Measurements from ENCODE around the gene RMDN3. TPM values are rescaled to one million over a fixed set of nuclear protein-coding genes. Genes with fewer than 3 reads are reported as not detected.

Gene RMDN3
- polyA plus RNA-seq, 3 donors, result 35.4 to 39.2 (median 38.7) TPM

- no peak for DNase-seq (ENCODE audit: low read depth in 3 of 3, low spot score in 2 of 3)
Observed at GRCh38 chr15:40773496-40773895, 18.4 kb upstream of the RMDN3 start.

GRCh38 chr15:40772014-40772413 is 17.0 kb upstream of the RMDN3 start:
- DNase-seq (ENCODE audit: low read depth in 3 of 3, low spot score in 2 of 3), result no peak

- DNase-seq (ENCODE audit: low read depth in 3 of 3, low spot score in 2 of 3), result no peak
Observed at GRCh38 chr15:40771242-40771641, 16.2 kb upstream of the RMDN3 start.

GRCh38 chr15:40770147-40770721 is 15.2 kb upstream of the RMDN3 start:
- DNase-seq (ENCODE audit: low read depth in 3 of 3, low spot score in 2 of 3), result no peak

DNA sequence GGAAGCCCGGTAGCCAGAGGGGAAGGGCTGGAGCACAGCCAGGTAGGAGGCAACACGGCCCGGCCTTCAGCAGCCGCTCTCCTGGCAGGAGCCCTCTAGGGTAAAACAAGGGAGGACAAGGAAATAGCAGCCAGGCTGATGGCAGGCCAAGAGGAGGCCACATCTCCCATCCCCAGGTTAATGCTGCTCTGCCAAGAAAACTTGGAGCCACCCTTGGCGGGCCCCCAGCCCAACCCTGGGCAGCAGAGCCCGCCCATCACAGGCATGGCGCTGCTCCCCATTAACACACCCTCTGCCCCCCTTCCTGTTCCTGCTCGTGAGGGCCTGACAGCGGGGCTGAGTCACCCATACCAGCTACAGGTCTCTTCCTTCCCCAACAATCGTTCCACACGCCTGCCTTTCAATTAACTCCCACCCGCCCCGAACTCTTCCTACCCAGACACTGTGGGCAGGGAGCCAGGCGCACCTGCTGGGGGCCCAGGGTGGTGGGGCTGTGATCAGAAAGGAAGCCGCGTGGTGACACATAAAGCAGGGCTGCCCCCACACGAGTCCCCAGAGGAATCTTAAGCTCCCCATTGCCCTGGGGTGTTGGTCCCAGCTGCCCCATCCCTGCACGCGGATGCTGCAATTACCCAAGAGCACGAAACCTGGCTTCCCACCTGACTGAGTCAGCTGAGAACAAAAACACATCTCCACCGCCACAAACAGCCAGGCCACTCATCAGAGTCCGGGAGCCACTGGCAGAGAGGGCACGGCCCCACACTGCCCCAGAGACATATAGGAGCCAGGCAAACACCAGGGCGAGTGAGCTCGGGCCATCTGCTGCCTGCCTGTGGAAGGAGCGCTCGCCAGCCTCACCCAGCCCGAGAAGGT is 14.5 kb upstream of the RMDN3 start, which contains the start of gene C15orf62:
Gene C15orf62 (plus strand): TSS at position 707 of the 873 bp plus-strand sequence. CDS start 516 bp downstream, outside the sequence.
- no peak for DNase-seq (ENCODE audit: low read depth in 3 of 3, low spot score in 2 of 3)

DNA sequence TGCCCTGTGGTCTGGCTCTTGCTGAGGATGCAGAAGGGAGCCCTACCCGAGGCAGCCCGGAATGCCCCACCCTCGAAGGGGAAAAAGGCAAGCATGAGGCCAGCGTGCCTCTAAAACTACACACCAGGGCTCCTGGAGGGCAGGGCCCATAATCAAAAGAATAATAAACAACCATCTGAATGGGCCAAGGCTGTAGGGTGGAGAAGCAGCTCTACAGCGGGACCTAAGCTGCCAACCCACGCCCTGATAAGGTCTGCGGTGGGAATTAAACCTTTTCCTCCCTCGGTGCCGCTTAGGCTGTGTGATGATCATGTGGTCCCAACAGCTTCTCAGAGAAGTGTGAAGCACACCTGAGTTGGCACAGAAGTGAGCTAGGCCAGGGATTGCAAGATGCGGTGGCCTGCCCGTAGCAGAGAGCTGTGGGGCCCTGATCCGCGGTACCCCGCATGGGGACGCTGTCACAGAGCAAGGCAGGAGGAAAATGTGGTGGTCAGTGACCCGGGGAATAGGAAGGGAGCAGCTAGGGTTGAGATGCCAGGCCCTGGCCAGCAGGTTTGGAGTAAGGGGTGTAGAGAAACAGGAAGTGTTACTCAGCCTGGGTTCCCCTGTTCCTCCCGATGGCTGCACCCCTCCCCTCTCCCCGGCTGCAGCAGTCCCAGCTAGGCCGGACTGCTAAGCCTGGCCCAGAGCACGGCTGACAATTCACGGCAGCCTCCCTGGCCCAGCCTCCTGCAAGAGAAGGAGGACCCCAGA is 13.6 kb upstream of the RMDN3 start:
- no peak for DNase-seq (ENCODE audit: low read depth in 3 of 3, low spot score in 2 of 3)

GRCh38 chr15:40767838-40768500 is 12.9 kb upstream of the RMDN3 start:
- DNase-seq (ENCODE audit: low read depth in 3 of 3, low spot score in 2 of 3), result no peak

- DNase-seq (ENCODE audit: low read depth in 3 of 3, low spot score in 2 of 3), result no peak
Observed at GRCh38 chr15:40766906-40767837, 12.1 kb upstream of the RMDN3 start.

DNA sequence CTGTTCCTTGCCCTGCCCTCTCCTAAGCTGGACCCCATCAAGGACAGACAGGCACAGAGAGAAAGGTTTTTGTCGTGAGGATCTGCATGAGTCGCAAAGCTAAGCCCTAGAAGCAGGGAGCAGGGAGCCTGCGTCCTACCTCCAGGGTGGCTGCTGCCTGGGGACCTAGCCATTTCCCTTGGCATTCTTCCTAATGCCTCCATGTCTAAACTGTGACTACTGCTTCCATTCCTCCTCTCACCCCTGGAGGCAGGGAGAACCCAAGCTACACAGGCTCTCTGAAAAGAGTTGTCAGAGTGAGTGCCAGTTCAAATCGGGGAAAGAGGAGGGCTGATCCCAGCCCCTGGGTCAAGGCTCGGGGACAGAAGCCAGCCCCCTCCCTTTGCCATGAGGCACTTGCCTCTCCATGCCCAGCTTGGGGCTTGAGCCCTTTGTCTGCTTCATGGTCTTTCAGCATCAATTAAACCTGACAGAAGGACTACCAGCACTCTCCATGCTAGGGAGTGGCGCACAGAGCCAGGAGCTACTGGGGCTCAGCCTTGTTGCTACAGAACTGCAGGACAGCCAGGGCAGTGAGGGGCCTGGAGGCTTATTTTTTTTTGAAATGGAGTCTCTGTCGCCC is 11.3 kb upstream of the RMDN3 start:
- DNase-seq (ENCODE audit: low read depth in 3 of 3, low spot score in 2 of 3), result no peak

DNA sequence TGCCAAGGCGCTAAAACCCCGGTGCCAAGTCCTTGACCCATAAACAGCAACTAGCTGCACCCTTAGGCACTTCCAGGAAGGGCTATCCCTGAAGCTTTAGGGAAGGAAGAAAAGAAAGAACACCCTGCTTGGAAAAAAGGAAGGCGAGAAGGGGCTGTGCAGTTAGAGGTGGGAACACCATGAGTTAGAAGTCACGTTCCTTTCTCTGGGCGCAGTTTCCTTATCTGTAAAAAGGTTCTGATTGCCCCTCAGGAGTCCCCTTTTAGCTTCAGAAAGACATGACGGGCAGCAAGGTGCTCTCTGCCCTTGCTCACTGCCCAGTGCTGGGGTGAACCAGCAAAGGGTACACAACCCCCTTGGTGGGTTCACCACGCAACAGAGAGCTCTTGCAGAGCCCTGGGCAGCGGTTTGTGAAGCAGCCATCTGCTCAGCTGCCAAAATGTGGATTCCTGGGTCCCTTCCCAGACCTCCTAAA is 9.6 kb upstream of the RMDN3 start:
- DNase-seq (ENCODE audit: low read depth in 3 of 3, low spot score in 2 of 3), result no peak

DNA sequence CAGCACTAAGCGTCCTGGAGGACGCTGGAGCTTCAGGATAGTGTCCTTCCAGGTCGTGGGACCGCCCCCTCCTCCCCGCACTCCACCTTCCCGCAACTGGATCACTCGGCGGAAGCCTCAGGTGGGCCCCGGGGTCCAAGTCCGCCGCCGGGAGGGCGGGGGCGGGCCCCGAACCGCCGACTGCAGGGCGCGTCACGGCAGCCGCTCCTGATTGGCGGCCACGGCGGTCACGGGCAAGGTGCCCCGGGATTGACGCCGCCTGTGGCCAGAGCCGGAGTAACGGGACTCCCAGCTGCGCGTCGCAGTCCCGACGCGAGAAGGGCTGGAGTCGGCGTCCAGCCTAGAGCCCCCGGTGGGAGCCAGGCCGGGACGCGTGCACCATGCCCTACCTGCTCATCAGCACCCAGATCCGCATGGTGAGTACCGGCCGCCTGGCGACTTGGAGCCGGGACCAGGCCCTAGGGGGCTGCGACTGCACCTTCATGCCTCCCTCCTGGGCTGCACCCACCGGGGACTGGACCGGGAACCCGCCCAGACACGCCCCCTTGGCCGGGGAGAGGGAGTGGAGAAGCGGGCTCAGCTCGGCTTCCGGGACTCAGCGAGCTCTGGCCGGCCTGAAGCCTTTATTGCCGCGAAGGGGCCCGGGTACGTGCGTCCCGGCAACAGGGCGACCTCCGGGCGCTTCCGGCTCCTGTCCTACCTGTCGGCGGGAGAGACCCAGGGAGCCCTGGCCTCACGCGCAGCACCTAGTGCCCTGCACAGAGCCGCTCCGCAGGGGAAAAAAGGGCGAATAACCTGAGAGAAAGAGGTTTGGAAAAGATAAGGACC is 9.0 kb upstream of the RMDN3 start, which contains the start of gene GCHFR:
Gene GCHFR (plus strand): TSS at position 268 of the 828 bp plus-strand sequence. CDS start 113 bp downstream, at position 381.
- DNase-seq (ENCODE audit: low read depth in 3 of 3, low spot score in 2 of 3), result no peak

GRCh38 chr15:40762919-40763800 is 8.1 kb upstream of the RMDN3 start:
- no peak for DNase-seq (ENCODE audit: low read depth in 3 of 3, low spot score in 2 of 3)

- DNase-seq (ENCODE audit: low read depth in 3 of 3, low spot score in 2 of 3), result no peak
Observed at GRCh38 chr15:40759961-40760360, 4.9 kb upstream of the RMDN3 start.

GRCh38 chr15:40756938-40757337 is 1.9 kb upstream of the RMDN3 start:
- DNase-seq (ENCODE audit: low read depth in 3 of 3, low spot score in 2 of 3), result no peak

DNA sequence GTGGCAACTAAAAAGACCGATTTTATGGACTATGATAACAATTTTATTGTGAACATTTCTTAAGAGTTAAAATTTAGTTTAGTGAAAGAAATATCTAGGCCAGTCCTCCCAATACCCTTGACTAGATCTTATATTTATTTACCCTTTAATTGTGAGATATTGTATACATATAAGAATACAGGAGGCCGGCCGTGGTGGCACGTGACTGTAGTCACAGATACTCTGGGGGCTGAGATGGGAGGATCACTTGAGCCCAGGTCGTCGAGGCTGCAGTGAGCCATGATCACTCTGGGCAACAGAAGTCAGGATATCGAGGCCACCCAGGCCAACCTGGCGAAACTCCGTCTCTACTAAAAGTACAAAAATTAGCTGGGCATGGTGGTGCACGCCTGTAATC is 756 bp upstream of the RMDN3 start:
- DNase-seq (ENCODE audit: low read depth in 3 of 3, low spot score in 2 of 3), result no peak

DNA sequence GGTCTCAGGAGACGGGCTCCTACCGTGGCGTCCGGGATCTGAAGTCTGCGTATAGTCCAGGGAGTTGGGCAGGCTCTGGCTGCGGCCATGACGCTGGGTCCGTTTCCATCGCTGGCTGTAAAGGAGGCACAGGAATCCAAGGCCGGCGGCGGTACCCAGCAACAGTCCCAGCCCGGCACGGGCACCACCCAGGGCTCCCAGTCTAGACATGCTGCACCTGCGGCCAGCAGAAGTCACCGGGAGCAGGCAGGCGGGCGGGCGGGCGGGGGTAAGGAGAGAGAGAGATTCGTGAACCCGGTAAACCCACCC is 526 bp downstream of the RMDN3 start:
- DNase-seq (ENCODE audit: low read depth in 3 of 3, low spot score in 2 of 3), result no peak

- DNase-seq (ENCODE audit: low read depth in 3 of 3, low spot score in 2 of 3), result no peak
Observed at GRCh38 chr15:40751745-40752144, 3.3 kb downstream of the RMDN3 start.
